Measurements from ENCODE around the gene PCLO.

Gene PCLO

DNA sequence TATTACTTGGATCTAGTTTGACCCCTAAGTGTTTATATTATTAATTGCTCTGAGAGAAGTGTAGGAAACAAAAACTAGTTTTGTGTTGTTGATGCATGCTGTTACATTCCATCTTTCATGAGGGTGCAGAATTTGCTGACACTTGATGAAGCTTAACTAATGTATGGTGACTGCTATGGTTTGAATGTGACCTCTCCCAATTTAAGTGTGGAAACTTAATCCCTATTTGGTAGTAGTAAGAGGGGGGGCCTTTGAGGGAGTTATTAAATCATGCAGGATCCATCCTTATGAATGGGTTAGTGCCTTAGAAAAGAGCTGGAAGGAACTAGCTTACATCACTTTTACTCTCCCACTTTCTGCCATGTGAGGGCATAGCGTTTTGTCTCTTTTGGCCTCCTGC, 142.5 kb downstream of the PCLO start:
- Histone ChIP-seq H3K4me3 (ENCODE audit: severe bottlenecking) (no peak overlapping the region), H3K27me3 (ENCODE audit: insufficient read depth, poor library complexity, severe bottlenecking) (no peaks in the 10 kb centered on the region)
- no peak for ATAC-seq (ENCODE audit: low read depth)

DNA sequence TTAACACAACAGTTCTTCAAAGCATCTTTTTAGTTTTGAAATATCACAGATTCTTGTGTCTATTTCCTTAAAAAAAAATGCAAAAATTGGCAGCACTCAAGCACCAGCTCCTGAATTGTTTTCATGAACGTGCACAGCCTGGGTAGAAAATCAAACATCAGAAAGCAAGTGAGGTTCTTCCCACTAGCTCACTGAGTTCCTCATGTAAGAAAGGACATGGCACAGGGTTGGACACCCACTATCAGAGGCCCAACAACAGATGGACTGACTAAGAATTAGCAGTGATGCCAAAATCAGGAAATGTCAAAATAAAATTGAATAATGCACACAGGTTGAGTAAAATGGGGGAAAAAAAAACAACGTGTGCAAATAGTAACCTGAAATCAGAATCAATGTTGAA, 146.8 kb downstream of the PCLO start:
- ATAC-seq (ENCODE audit: low read depth) (no peak), DNase-seq (ENCODE audit: low spot score) (no peak)
- Histone ChIP-seq H3K4me3 (ENCODE audit: severe bottlenecking) (no peak overlapping the region), H3K36me3 (ENCODE audit: low read depth) (no peaks in the 10 kb centered on the region), H3K4me1 (ENCODE audit: insufficient read depth, poor library complexity, severe bottlenecking) (no peaks in the 10 kb centered on the region), H3K9me3 (ENCODE audit: severe bottlenecking) (no peaks in the 10 kb centered on the region), H3K27me3 (ENCODE audit: insufficient read depth, poor library complexity, severe bottlenecking) (no peaks in the 10 kb centered on the region), H3K27ac (ENCODE audit: poor library complexity, severe bottlenecking) (no peak overlapping the region)
- TF ChIP-seq, protein P1, sequence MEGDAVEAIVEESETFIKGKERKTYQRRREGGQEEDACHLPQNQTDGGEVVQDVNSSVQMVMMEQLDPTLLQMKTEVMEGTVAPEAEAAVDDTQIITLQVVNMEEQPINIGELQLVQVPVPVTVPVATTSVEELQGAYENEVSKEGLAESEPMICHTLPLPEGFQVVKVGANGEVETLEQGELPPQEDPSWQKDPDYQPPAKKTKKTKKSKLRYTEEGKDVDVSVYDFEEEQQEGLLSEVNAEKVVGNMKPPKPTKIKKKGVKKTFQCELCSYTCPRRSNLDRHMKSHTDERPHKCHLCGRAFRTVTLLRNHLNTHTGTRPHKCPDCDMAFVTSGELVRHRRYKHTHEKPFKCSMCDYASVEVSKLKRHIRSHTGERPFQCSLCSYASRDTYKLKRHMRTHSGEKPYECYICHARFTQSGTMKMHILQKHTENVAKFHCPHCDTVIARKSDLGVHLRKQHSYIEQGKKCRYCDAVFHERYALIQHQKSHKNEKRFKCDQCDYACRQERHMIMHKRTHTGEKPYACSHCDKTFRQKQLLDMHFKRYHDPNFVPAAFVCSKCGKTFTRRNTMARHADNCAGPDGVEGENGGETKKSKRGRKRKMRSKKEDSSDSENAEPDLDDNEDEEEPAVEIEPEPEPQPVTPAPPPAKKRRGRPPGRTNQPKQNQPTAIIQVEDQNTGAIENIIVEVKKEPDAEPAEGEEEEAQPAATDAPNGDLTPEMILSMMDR (IDR thresholded peaks at IDR 0.05; ENCODE audit: poor library complexity, severe bottlenecking), result no peak

More for the DNA sequence above, 142.5 kb downstream of the PCLO start:
- H3K27ac ChIP-seq (ENCODE audit: poor library complexity, severe bottlenecking), result no peak overlapping the region
- no peaks in the 10 kb centered on the region for H3K9me3 ChIP-seq (ENCODE audit: severe bottlenecking)
- no peaks in the 10 kb centered on the region for H3K36me3 ChIP-seq (ENCODE audit: low read depth)
- TF ChIP-seq, protein P1 (IDR thresholded peaks at IDR 0.05; ENCODE audit: poor library complexity, severe bottlenecking), result no peak
- DNase-seq (ENCODE audit: low spot score), result no peak
- H3K4me1 ChIP-seq (ENCODE audit: insufficient read depth, poor library complexity, severe bottlenecking), result peaks cover 7% of the 10 kb centered on the region

DNA sequence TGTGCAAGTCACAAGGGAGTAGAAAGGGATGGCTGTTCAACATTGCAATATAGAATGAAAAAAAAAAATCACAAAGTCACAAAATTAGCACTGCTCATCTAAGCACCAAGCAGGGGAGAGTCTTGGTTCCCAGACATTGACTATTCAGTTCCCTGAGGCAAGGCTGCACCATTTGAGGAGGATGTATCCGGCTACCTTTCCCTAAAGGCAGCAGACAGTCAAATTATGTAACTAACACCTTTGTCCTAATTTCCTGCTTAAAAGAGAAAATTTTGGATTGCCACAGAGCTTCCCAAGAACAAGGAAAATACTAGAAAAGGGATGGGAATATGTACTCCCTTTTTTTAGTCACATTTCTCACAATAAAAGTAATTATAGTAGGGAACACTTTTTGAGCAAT, 148.1 kb downstream of the PCLO start:
- DNase-seq (ENCODE audit: low spot score) (no peak), ATAC-seq (ENCODE audit: low read depth) (no peak)
- no peaks in the 10 kb centered on the region for H3K4me1 ChIP-seq (ENCODE audit: insufficient read depth, poor library complexity, severe bottlenecking)
- no peak overlapping the region for H3K4me3 ChIP-seq (ENCODE audit: severe bottlenecking)
- no peaks in the 10 kb centered on the region for H3K27me3 ChIP-seq (ENCODE audit: insufficient read depth, poor library complexity, severe bottlenecking)
- no peaks in the 10 kb centered on the region for H3K9me3 ChIP-seq (ENCODE audit: severe bottlenecking)
- no peak overlapping the region for H3K27ac ChIP-seq (ENCODE audit: poor library complexity, severe bottlenecking)
- TF ChIP-seq, protein P1 (IDR thresholded peaks at IDR 0.05; ENCODE audit: poor library complexity, severe bottlenecking), result no peak
- H3K36me3 ChIP-seq (ENCODE audit: low read depth), result no peaks in the 10 kb centered on the region

DNA sequence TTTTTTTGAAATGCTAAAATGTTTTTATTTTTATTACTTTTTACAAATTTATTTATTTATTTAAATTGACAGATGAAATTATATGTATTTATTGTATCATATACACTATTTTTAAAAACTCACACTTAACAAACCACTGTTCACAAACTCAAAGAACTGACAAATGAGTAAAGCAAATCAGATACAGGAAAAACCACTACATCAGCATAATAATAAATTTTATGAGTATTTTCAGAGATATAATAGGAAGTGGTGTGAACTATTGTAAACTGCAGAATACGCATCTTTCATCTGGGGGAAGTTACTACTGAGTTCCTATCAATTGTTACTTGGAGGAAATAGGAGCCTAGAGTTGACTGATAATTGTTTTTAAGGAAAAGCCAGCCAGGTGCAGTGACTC, 150.7 kb downstream of the PCLO start:
- Histone ChIP-seq H3K4me3 (ENCODE audit: severe bottlenecking) (no peak overlapping the region), H3K27me3 (ENCODE audit: insufficient read depth, poor library complexity, severe bottlenecking) (no peaks in the 10 kb centered on the region), H3K27ac (ENCODE audit: poor library complexity, severe bottlenecking) (no peak overlapping the region), H3K9me3 (ENCODE audit: severe bottlenecking) (no peaks in the 10 kb centered on the region), H3K4me1 (ENCODE audit: insufficient read depth, poor library complexity, severe bottlenecking) (no peaks in the 10 kb centered on the region), H3K36me3 (ENCODE audit: low read depth) (no peaks in the 10 kb centered on the region)
- no peak for ATAC-seq (ENCODE audit: low read depth)
- TF ChIP-seq, protein P1 (IDR thresholded peaks at IDR 0.05; ENCODE audit: poor library complexity, severe bottlenecking), result no peak
- no peak for DNase-seq (ENCODE audit: low spot score)

DNA sequence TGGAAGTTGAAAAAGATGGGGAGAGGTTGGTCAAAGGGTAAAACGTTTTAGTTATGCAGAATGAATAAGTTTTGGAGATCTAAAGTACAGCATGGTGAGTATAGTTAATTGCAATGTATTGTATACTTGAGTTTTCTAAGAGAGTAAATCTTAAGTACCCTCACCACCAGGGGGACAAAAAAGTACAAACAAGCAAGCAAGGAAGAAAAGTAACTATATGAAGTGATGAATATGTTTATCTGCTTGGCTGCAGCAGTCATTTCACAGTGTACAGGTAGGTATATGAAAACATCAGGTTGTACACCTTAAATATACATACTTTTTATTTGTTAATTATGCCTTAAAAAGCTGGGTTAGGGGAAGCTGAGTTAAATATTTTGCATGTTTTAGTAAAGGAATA, 157.3 kb downstream of the PCLO start:
- TF ChIP-seq, protein P1 (IDR thresholded peaks at IDR 0.05; ENCODE audit: poor library complexity, severe bottlenecking), result peak; percentile 32
- ATAC-seq (ENCODE audit: low read depth) (no peak), DNase-seq (ENCODE audit: low spot score) (no peak)
- Histone ChIP-seq H3K9me3 (ENCODE audit: severe bottlenecking) (no peaks in the 10 kb centered on the region), H3K27ac (ENCODE audit: poor library complexity, severe bottlenecking) (no peak overlapping the region), H3K27me3 (ENCODE audit: insufficient read depth, poor library complexity, severe bottlenecking) (no peaks in the 10 kb centered on the region), H3K36me3 (ENCODE audit: low read depth) (no peaks in the 10 kb centered on the region), H3K4me1 (ENCODE audit: insufficient read depth, poor library complexity, severe bottlenecking) (no peaks in the 10 kb centered on the region), H3K4me3 (ENCODE audit: severe bottlenecking) (no peak overlapping the region)

Data from RWPE2 (cell line).